GM18868 (cell line): Measurements from ENCODE around the gene LTC4S.
"Not testable (repeated sequence)": the region's sequence is repeated elsewhere in the genome, so short reads cannot be mapped to it uniquely, and the experiment has no call there.

Experiments used
- ATAC-seq: cut with Tn5 transposase; IDR thresholded peaks from one replicate; pipeline ENCODE4 v1.9.1; 2021; ENCODE audit warnings: mild to moderate bottlenecking, moderate library complexity; ENCODE audit not compliant: unreplicated experiment

The LTC4S gene

GRCh38 chr5:179769271-179769670 lies 24.5 kb upstream of the LTC4S start:
- ATAC-seq = no peak

- ATAC-seq = no peak
Observed at GRCh38 chr5:179769796-179770195, 24.0 kb upstream of the LTC4S start.

DNA sequence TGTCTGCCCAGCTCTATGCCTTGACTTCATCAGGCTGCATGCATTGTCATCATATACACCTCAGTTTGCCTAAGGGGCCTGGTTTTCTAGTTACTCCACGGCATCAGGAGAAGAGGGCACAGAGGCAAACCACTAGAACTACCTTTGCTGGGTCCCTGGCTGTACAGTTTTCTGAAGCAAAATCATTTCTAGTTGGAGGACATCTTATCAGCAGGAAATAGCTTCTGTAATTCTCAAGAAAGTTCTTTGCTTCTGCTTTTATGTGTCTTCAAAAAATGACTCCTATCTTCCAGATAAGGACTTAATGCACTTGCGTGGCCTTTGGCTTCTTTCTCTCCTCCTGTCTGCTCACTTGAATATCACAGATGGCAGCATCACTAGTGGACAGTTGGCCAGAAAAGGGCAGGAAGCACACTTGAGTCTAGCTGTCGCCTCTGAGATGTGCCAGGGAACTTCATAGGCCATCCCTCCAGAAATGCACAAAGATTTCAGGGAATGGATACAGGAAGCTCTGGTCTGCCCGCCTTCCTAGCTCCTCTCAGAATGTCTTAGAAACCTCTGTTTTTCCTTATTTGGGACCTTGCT lies 22.4 kb upstream of the LTC4S start:
- no peak for ATAC-seq

DNA sequence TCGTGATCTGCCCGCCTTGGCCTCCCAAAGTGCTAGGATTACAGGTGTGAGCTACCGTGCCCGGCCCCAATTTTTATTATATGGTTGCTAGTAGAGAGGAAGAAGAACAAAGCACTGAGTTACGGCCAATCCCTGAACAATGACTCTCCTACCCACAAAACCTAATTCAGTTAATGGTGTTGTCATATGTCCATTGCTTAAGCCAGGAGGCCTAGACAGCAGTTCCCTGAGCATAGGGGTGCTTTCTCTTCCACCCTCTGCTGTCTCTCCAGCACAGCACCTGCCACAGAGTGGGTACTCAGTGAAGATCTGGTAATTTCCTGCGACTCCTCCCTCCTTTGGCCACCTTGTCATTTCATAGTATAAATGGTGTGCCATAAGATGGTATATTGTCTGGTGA lies 21.4 kb upstream of the LTC4S start:
- no peak for ATAC-seq

DNA sequence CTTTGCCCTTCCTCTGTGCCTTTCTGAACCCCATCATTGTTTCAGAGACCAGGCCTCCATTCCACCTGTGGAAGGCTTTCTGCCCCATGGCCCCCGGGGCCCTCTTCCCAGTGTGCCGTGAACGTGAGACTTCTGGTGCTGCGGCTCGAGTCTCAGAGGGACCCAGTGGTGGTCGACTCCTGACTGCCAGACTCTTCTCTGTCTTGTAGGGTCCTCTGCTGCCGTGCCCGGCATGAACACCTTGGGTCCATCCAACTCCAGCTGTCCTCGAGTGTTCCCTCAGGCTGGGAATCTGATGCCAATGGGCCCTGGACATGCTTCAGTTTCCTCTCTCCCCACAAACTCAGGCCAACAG lies 20.1 kb upstream of the LTC4S start:
- ATAC-seq = no peak

GRCh38 chr5:179774442-179774841 lies 19.3 kb upstream of the LTC4S start:
- ATAC-seq = no peak

DNA sequence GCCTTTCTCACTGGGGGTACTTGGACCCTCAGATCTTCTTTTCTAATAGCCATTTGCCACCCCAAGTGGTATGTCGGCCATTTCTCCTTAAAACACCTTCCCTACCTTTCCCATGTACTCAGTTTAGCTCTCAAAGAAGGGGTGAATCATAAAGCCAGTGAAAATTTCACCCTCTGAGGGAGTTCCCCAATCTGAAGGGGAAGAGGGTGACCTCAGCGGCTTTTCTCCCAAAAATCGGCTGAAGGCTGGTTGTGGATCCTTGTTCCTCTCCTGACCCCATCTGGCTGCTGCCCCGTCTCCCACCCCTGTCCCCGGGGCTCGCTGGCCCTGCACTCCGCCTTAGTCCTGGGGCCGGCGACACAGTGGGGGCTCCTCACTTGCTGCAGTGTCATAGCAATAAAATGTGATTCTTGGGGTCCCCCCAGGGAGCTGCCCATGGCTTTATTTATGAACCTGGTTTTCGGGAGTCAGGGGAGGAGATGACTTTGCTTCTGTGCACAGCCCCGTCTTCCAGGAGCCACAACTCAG lies 17.3 kb upstream of the LTC4S start:
- no peak for ATAC-seq

GRCh38 chr5:179777456-179777855 lies 16.3 kb upstream of the LTC4S start:
- no peak for ATAC-seq

- no peak for ATAC-seq
Observed at GRCh38 chr5:179777909-179778308, 15.9 kb upstream of the LTC4S start.

- ATAC-seq = no peak
Observed at GRCh38 chr5:179778591-179778990, 15.2 kb upstream of the LTC4S start.

- ATAC-seq = no peak
Observed at GRCh38 chr5:179779826-179780225, 14.0 kb upstream of the LTC4S start.

DNA sequence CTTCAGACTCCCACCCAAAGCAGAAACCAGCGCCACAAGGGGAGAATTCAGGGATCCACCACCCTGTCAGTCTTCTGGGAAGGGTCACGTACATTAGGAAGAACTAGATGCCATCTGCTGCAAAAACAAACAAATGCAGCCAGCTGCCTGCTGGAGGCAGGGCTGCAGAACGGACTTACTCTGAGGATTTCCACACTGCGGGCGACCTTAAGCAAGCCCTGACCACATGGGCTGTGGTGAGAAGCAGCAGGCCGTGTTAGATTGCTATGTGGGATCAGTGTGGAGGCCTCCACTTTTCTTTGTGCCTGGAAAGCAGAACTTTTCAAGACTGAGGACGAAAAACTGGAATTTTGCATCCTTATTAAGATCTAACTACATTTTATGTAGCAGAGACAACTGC lies 13.4 kb upstream of the LTC4S start:
- ATAC-seq = no peak

DNA sequence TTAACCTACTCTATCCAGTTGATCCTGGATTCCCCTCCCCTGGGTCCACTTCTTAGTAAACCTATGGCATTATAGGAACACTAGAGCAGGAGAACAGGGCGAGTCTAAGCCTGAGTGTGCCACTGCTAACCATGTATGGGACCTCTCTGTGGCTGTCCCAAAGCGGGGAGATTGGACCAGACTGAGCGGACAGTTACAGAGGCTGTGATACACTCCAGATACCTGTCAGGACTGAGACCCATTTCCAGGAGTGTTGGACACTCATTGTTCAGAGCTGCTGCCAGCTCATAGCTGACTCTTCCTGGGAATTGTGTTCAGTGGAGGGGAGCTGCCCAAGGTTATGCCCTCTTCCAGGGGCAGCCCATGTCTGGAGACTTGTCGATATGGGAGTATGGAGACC lies 11.9 kb upstream of the LTC4S start:
- no peak for ATAC-seq

GRCh38 chr5:179783128-179783527 lies 10.7 kb upstream of the LTC4S start:
- ATAC-seq = no peak

GRCh38 chr5:179786861-179787260 lies 6.9 kb upstream of the LTC4S start:
- no peak for ATAC-seq

GRCh38 chr5:179788193-179788854 lies 5.5 kb upstream of the LTC4S start:
- ATAC-seq = no peak

- ATAC-seq = not testable (repeated sequence)
Observed at GRCh38 chr5:179789278-179789677, 4.5 kb upstream of the LTC4S start.

DNA sequence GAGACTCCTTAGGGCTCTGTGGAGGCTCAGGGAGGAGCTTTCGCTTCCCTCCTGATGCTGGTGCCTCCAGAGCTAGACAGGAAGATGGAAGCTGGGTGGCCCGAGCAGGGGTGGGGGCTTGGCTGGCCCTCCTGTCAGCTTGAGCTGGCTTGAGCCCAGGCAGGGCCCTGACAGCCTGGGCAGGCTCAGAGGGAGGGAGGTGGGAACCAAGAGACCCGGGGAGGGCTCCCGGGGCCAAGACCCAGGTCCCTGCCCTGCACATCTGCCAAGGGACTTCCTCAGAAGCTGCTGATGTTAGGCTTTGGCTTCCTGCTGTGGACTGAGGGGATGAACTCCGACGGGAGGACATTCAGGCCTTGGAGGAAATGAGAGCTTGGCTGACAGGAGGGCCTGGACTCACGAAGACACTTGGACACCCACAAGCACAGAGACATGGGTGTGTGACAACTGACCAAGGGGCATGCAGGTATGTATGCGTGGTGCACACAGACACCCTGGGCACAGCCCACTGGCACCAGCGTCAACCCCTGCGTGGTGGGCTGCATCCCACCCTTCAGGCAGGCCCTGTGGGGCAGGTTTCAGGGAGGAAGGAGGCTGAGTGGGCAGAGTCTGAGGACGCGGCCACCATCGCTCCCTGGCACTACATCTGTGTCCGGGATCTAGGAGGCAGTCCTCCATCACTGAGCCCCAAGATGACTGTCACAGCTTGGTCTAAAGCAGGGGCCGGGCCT lies 1.7 kb upstream of the LTC4S start:
- no peak for ATAC-seq

DNA sequence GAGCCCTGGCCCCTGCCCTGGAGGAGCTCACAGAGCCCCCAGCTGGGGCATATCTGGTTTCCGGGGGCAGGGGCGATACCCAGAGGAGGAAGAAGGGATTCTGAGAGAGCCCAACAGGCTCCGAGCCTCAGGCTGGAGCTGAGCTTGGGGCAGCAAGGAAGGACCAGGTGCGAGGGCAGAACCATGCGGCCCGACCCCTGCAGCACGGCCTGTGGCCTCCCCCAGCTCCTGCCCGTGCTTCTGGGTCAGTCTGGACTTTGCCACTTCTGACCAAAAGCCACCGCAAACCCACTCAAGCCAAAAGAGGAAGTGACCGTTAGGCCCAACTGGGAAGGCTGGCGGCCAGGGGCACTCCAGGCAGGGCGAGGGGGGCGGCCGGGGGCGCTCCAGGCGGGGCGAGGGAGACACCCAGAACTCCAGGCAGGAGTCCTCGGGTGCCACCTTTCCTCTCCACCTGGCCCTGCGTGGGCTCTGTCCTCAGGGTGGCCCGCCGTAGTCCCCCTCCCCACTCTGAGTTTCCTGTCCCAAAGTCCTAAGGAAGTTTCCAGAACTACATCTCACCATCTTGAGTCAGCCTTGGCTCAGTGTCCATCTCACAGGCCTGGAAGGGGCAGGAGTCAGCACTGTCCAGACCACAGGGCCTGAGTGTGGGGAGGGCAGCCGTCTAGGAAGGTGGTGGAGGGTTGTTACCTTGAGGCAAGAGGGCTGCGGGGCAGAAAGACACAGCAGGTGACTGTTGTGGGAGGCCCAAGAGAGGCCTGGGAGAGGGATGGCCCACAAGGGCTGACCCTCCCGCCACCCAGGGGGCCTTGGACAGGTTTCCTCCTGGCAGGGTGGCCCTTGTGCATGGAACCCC lies 946 bp upstream of the LTC4S start:
- ATAC-seq = no peak

DNA sequence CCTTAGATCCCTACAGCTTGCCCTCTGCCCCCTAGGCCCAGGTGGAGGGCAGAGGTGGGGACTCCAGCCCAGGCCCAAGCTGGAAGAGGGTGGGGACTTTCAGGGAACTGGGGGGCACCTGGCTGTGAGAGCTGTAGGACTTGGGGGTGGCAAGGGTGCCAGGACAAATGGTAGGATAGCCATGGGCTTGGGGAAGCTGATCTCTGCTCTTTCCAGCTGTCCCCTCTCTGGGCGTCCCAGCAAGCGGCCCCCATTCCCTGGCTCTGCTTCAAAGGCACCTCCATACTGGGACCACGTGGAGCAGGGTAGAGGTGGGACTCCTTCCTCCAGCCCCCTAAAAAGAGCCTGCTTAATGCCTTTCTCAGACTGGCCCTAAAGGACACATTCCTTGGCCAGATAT lies 385 bp downstream of the LTC4S start:
- ATAC-seq = no peak

DNA sequence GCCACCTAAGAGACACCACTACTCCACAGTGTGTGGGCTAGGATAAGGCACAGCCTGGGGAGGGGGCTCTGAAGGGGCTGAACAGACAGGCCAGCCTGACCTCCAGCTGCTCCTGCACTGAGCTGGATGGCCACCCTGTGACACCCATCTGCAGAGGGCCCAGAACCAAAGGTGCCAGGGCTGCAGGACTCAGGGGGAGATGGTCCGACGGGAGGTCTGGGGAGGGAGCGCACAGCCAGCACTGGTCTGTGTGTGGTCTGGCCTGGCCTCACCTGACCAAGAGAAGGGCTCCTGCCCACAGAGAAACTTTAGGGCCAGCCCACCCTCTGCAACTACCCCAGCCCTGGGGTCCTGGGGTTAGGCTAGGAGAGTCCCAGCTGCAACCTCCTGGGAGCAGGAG lies 789 bp downstream of the LTC4S start:
- ATAC-seq = no peak
